IMR-90 (cell line): ENCODE measurements around the gene TLR6. TPM values are rescaled to one million over a fixed set of nuclear protein-coding genes. Genes with fewer than 3 reads are reported as not detected.

Source experiments
- ATAC-seq: fragments of 200-7000 bp; cut with Tn5 transposase; 2 replicates; pipeline ENCODE4 v1.9.1; 2020; ENCODE audit warnings: low read depth, mild to moderate bottlenecking, moderate library complexity
- BruUV-seq: library from RNA; stranded (reverse); fragments of 400-500 nt; replicated peaks from 2 replicates; lab custom pipeline; 2021; lab: Mats Ljungman, UMichigan
- CTCF ChIA-PET: fragments of 300-600 bp; formaldehyde crosslinking; extraction: SDS; loops from one replicate; lab custom pipeline; 2021; ENCODE audit warnings: antibody characterized with exemption; lab: Yijun Ruan, JAX
- POLR2A ChIA-PET: fragments of 300-600 bp; sonication (Branson Sonifier 250); formaldehyde crosslinking; loops from one replicate; lab custom pipeline; 2022; ENCODE audit warnings: antibody characterized with exemption; ENCODE audit not compliant: unreplicated experiment; lab: Charles Lee
- DNase-seq: peaks from one replicate; pipeline ENCODE4 v3.0.0; 2013
- H2AFZ ChIP-seq: replicated peaks from 2 replicates; pipeline ENCODE3; 2013; ENCODE audit warnings: low read length, mild to moderate bottlenecking; ENCODE audit not compliant: poor library complexity
- H2AK5ac ChIP-seq: 2 replicates; pipeline ENCODE4 v1.6.1; 2013; ENCODE audit warnings: low read depth, low read length, inconsistent platforms
- H2AK9ac ChIP-seq: replicated peaks from 2 replicates; pipeline ENCODE3; 2013; ENCODE audit warnings: mild to moderate bottlenecking, low read depth, low read length, moderate library complexity; ENCODE audit not compliant: poor library complexity
- H2BK120ac ChIP-seq: 2 replicates; pipeline ENCODE4 v1.6.1; 2013; ENCODE audit warnings: low read depth, low read length, inconsistent platforms
- H2BK15ac ChIP-seq: 3 replicates; pipeline ENCODE4 v1.6.1; 2013; ENCODE audit warnings: low read depth, low read length, inconsistent platforms
- H2BK20ac ChIP-seq: 2 replicates; pipeline ENCODE4 v1.6.1; 2013; ENCODE audit warnings: low read depth, mild to moderate bottlenecking, inconsistent platforms, low read length, moderate library complexity
- H2BK5ac ChIP-seq: 2 replicates; pipeline ENCODE4 v1.6.1; 2013; ENCODE audit warnings: mild to moderate bottlenecking, low read depth, low read length, inconsistent platforms; ENCODE audit not compliant: poor library complexity, severe bottlenecking
- H3K14ac ChIP-seq: replicated peaks from 2 replicates; pipeline ENCODE4 v1.6.1; 2013; ENCODE audit warnings: low read depth, low read length, inconsistent platforms
- H3K18ac ChIP-seq: 2 replicates; pipeline ENCODE4 v1.6.1; 2013; ENCODE audit warnings: low read depth, low read length, control low read depth
- H3K23ac ChIP-seq: 2 replicates; pipeline ENCODE4 v1.6.1; 2013; ENCODE audit warnings: low read depth, low read length, inconsistent platforms
- H3K27ac ChIP-seq: 2 replicates; pipeline ENCODE4 v1.5.1; 2013; ENCODE audit warnings: mild to moderate bottlenecking, control low read depth, low read length; ENCODE audit not compliant: insufficient read depth
- H3K27me3 ChIP-seq: 2 replicates; pipeline ENCODE4 v1.6.1; 2013; ENCODE audit warnings: low read length; ENCODE audit not compliant: control insufficient read depth, insufficient read depth
- H3K36me3 ChIP-seq: 2 replicates; pipeline ENCODE4 v1.6.1; 2013; ENCODE audit warnings: low read length, mixed read lengths; ENCODE audit not compliant: control insufficient read depth, insufficient read depth
- H3K4ac ChIP-seq: 2 replicates; pipeline ENCODE4 v1.6.1; 2013; ENCODE audit warnings: low read depth, low read length, inconsistent platforms
- H3K4me1 ChIP-seq: 2 replicates; pipeline ENCODE4 v1.6.1; 2013; ENCODE audit warnings: low read length, mixed read lengths; ENCODE audit not compliant: control insufficient read depth, insufficient read depth
- H3K4me2 ChIP-seq: 2 replicates; pipeline ENCODE4 v1.6.1; 2013; ENCODE audit warnings: low read depth, mild to moderate bottlenecking, control low read depth, low read length, moderate library complexity
- H3K4me3 ChIP-seq: 2 replicates; pipeline ENCODE4 v1.5.1; 2013; ENCODE audit warnings: low read depth, mild to moderate bottlenecking, control low read depth, low read length, moderate library complexity; ENCODE audit not compliant: insufficient read depth
- H3K56ac ChIP-seq: 2 replicates; pipeline ENCODE4 v1.6.1; 2013; ENCODE audit warnings: low read length, inconsistent platforms; ENCODE audit not compliant: insufficient read depth; ENCODE audit errors: extremely low read depth
- H3K79me1 ChIP-seq, 2 experiments: 2 replicates each; pipeline ENCODE4 v1.6.1; 2013; ENCODE audit warnings: low read length in 2 of 2, inconsistent platforms in 1 of 2, low read depth in 1 of 2
- H3K9ac ChIP-seq: 2 replicates; pipeline ENCODE4 v1.6.1; 2013; ENCODE audit warnings: low read depth, low read length, control low read depth
- H3K9me1 ChIP-seq: 2 replicates; pipeline ENCODE4 v1.6.1; 2013; ENCODE audit warnings: low read length, inconsistent platforms; ENCODE audit not compliant: insufficient read depth
- H3K9me3 ChIP-seq: 2 replicates; pipeline ENCODE4 v1.6.1; 2013; ENCODE audit warnings: low read length; ENCODE audit not compliant: control insufficient read depth, insufficient read depth
- H4K20me1 ChIP-seq: 2 replicates; pipeline ENCODE4 v1.6.1; 2013; ENCODE audit warnings: low read length, inconsistent platforms; ENCODE audit not compliant: insufficient read depth
- H4K5ac ChIP-seq: 2 replicates; pipeline ENCODE4 v1.6.1; 2013; ENCODE audit warnings: mild to moderate bottlenecking, low read depth, low read length, control low read depth
- H4K8ac ChIP-seq, 2 experiments: 2 replicates each; pipeline ENCODE4 v1.6.1; 2013; ENCODE audit warnings: low read depth in 2 of 2, low read length in 2 of 2, control low read depth in 1 of 2, inconsistent platforms in 1 of 2
- H4K91ac ChIP-seq: 2 replicates; pipeline ENCODE4 v1.6.1; 2013; ENCODE audit warnings: low read depth, low read length, inconsistent platforms; ENCODE audit not compliant: insufficient read depth
- BHLHE40 ChIP-seq: fragments of 150-350 bp; IDR thresholded peaks from 2 replicates; pipeline ENCODE4 v1.6.1; 2016; ENCODE audit warnings: mild to moderate bottlenecking, low read depth, low read length
- CEBPB ChIP-seq: IDR thresholded peaks from 2 replicates; pipeline ENCODE4 v1.6.1; 2012; ENCODE audit warnings: low read depth, low read length, improper control_type of control experiment
- FOS ChIP-seq: fragments of 150-350 bp; IDR thresholded peaks from 2 replicates; pipeline ENCODE4 v1.6.1; 2016; ENCODE audit warnings: low read depth, low read length
- MAFK ChIP-seq: IDR thresholded peaks from 2 replicates; pipeline ENCODE4 v1.6.1; 2012; ENCODE audit warnings: low read depth, low read length, improper control_type of control experiment
- MAZ ChIP-seq: IDR thresholded peaks from 2 replicates; pipeline ENCODE4 v1.6.1; 2012; ENCODE audit warnings: low read depth, mild to moderate bottlenecking, low read length, improper control_type of control experiment, moderate library complexity, borderline replicate concordance
- MXI1 ChIP-seq: IDR thresholded peaks from 2 replicates; pipeline ENCODE4 v1.6.1; 2012; ENCODE audit warnings: low read depth, mild to moderate bottlenecking, low read length, moderate library complexity, borderline replicate concordance
- NFE2L2 ChIP-seq: fragments of 150-350 bp; IDR thresholded peaks from 2 replicates; pipeline ENCODE4 v1.6.1; 2016; ENCODE audit warnings: low read depth, mild to moderate bottlenecking, low read length
- RAD21 ChIP-seq: IDR thresholded peaks from 2 replicates; pipeline ENCODE4 v1.6.1; 2012; ENCODE audit warnings: low read length, improper control_type of control experiment
- RCOR1 ChIP-seq: IDR thresholded peaks from 2 replicates; pipeline ENCODE4 v1.6.1; 2012; ENCODE audit warnings: mild to moderate bottlenecking, low read length, improper control_type of control experiment; ENCODE audit not compliant: insufficient replicate concordance
- RFX5 ChIP-seq: IDR thresholded peaks from 2 replicates; pipeline ENCODE4 v1.8.0; 2012; ENCODE audit warnings: low read depth, mild to moderate bottlenecking, low read length, moderate library complexity
- SMC3 ChIP-seq: fragments of 150-350 bp; IDR thresholded peaks from 2 replicates; pipeline ENCODE4 v1.6.1; 2016; ENCODE audit warnings: low read depth, mild to moderate bottlenecking, antibody characterized with exemption, low read length, moderate library complexity
- WGBS, 2 experiments: methylation state at CpG; one replicate each; pipeline versions ENCODE4 v1.1.5 to v1.1.7; 2013; ENCODE audit warnings: missing lambda C conversion rate in 2 of 2; ENCODE audit not compliant: insufficient read length in 1 of 2; ENCODE audit errors: extremely low coverage in 2 of 2; 5-methylcytosine and 5-hydroxymethylcytosine counted together
- dilution Hi-C: fragments of 300-500 bp; cut with HindIII; formaldehyde crosslinking; loops from one replicate; pipeline ENCODE4 v1.14.3; 2018; ENCODE audit warnings: low sequenced_read_pairs; ENCODE audit not compliant: unreplicated experiment
- in situ Hi-C: fragments of 300-500 bp; cut with MboI; formaldehyde crosslinking; loops from 3 replicates; pipeline ENCODE4 v1.14.3; 2019; ENCODE audit warnings: low sequenced_read_pairs, inconsistent platforms, mixed read lengths
- intact Hi-C: fragments of 100-400 bp; cut with micrococcal nuclease; formaldehyde crosslinking; loops from 2 replicates; pipeline ENCODE4 v1.10.0; 2022
- polyA plus RNA-seq, 3 experiments: library from polyadenylated mRNA; depleted of rRNA; stranded (reverse); fragments of >200 nt; gene quantifications; 2 replicates each; pipeline ENCODE4 v1.2.3, GENCODE V29; 2012; ENCODE audit warnings: low replicate concordance in 1 of 3
- total RNA-seq: library from RNA; depleted of rRNA; stranded (reverse); fragments of >200 nt; gene quantifications from 2 replicates; pipeline ENCODE4 v1.2.3, GENCODE V29; 2012
- TF ChIP-seq, protein P1 (sequence below): fragments of 150-350 bp; IDR thresholded peaks from 2 replicates; pipeline ENCODE4 v1.6.1; 2017; ENCODE audit warnings: mild to moderate bottlenecking, antibody characterized with exemption, low read length, low read depth
- TF ChIP-seq, protein P2 (sequence below): fragments of 150-350 bp; IDR thresholded peaks from 2 replicates; pipeline ENCODE4 v1.6.1; 2016; ENCODE audit warnings: low read depth, mild to moderate bottlenecking, low read length, moderate library complexity, borderline replicate concordance

The TLR6 gene
- total and polyA plus RNA-seq, 2 of the 4 experiments (the other 2 are of a cell fraction) = 1.4 to 3.9 TPM

DNA sequence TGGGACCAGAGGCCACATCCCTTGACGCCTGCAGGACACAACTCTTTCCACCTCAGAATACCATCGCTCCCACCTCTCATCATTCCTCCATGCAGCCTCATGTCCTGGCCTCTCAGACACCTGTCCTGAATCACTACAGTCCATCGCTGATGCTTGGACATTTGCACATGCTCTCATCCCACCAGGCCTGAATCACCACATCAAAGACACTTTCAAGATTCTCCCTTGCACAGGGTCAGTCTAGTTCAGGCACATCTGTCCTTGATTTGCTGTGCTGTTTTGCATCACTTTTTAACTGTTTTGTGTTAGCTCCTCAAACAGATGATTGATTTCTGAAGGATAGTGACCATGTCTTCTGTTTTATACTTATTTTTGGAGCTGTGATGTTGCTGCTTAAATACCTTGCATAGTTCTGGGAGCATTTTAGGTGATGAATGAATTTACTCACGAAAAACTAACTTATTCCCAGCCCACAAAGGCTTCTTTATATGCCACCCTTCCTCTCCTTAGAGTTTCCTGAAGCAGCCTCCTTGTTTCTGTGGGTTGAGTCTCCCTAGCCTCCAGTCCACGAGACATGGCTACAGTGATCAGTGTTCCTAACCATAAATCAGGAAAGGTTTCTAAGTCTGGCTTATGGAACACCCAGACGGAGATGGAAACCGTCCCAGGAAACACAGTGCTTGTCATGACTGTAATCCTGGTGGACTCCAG lies 13.6 kb upstream of the TLR6 start (continued):
- TF ChIP-seq BHLHE40 = no peak

DNA sequence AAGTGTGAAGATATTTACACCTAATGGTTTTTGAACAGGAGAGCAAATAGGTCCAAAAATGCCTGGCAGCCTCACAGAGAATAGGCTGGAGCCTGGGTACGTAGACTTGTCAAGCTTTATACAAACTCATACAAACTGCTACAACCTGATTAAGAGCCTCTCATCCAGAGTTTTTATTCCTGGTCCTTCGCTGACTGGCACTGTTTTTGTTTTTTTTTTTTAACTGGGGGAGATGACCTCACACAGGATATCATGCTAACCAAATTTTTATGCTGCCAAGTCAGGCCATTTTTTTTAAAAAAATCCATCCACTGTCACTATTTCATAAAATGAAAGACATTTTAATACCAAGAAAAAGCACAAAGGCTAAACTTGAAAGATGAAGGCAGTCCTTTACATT lies 12.9 kb upstream of the TLR6 start:
- in situ Hi-C loops = no loop called here
- DNase-seq = no peak
- TF ChIP-seq RAD21 (no peak), BHLHE40 (no peak), FOS (no peak), RCOR1 (no peak), MAZ (no peak), NFE2L2 (no peak), MXI1 (no peak), RFX5 (no peak), CEBPB (no peak), MAFK (no peak), SMC3 (no peak)
- TF ChIP-seq, protein P1, sequence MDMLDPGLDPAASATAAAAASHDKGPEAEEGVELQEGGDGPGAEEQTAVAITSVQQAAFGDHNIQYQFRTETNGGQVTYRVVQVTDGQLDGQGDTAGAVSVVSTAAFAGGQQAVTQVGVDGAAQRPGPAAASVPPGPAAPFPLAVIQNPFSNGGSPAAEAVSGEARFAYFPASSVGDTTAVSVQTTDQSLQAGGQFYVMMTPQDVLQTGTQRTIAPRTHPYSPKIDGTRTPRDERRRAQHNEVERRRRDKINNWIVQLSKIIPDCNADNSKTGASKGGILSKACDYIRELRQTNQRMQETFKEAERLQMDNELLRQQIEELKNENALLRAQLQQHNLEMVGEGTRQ = no peak
- TF ChIP-seq, protein P2, sequence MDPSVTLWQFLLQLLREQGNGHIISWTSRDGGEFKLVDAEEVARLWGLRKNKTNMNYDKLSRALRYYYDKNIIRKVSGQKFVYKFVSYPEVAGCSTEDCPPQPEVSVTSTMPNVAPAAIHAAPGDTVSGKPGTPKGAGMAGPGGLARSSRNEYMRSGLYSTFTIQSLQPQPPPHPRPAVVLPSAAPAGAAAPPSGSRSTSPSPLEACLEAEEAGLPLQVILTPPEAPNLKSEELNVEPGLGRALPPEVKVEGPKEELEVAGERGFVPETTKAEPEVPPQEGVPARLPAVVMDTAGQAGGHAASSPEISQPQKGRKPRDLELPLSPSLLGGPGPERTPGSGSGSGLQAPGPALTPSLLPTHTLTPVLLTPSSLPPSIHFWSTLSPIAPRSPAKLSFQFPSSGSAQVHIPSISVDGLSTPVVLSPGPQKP = no peak

More for the DNA sequence above, 12.9 kb upstream of the TLR6 start:
- Histone ChIP-seq H4K8ac (peak overlapping the region; percentile 48 to 92; a peak in 2 of 4 replicates), H4K20me1 (peaks cover 45% of the 10 kb centered on the region), H4K5ac (peak overlapping the region; percentile 3; the same call in 1 of the 2 replicates), H3K27ac (peak overlapping the region; percentile 74; the same call in 1 of the 2 replicates), H2BK120ac (no peak overlapping the region), H3K9ac (peak overlapping the region; percentile 99), H3K27me3 (no peaks in the 10 kb centered on the region), H2AFZ (no peak overlapping the region), H3K4me1 (peaks cover 28% of the 10 kb centered on the region), H4K91ac (peak overlapping the region; percentile 16; the same call in 1 of the 2 replicates), H2AK9ac (peak overlapping the region; percentile 13), H3K23ac (peak overlapping the region; percentile 83), H2BK15ac (no peak overlapping the region; the same call in 2 of the 3 replicates), H3K36me3 (peaks cover 18% of the 10 kb centered on the region), H3K14ac (peak overlapping the region; percentile 91; the same call in 1 of the 2 replicates), H3K9me1 (peaks cover 12% of the 10 kb centered on the region), H2BK20ac (no peak overlapping the region), H3K4me2 (peak overlapping the region; percentile 91), H3K56ac (peak overlapping the region; percentile 21; the same call in 1 of the 2 replicates), H3K9me3 (no peaks in the 10 kb centered on the region), H3K4me3 (peak overlapping the region; percentile 92), H3K79me1 (peaks cover 15 to 56% of the 10 kb centered on the region in 2 experiments), H3K18ac (no peak overlapping the region; the same call in 1 of the 2 replicates), H2AK5ac (peak overlapping the region; percentile 32; the same call in 1 of the 2 replicates), H2BK5ac (peak overlapping the region; percentile 99), H3K4ac (peak overlapping the region; percentile 94)
- dilution Hi-C loops (no loop called here), intact Hi-C loops (no loop called here)
- no TSS peak for BruUV-seq
- CTCF ChIA-PET = interaction anchor here (1.1 kb wide), 1 partner anchor 13 kb away, joined by 4 read pairs; the partner anchor contains the start of gene TLR6
- no peak for ATAC-seq
- 40% methylated on average over 1 of the region's 2 CpGs; no CpG with 5 or more reads in 1 of the 2 experiments for WGBS, 2 experiments
- POLR2A ChIA-PET = interaction anchor here (0.6 kb wide), 1 partner anchor 18 kb away, joined by 3 read pairs; no protein-coding TSS in a partner anchor
